ENCODE data around the gene ACBD3.
A peak's percentile ranks its signal among the peaks of the same experiment; 100 is the strongest.

Gene ACBD3

DNA sequence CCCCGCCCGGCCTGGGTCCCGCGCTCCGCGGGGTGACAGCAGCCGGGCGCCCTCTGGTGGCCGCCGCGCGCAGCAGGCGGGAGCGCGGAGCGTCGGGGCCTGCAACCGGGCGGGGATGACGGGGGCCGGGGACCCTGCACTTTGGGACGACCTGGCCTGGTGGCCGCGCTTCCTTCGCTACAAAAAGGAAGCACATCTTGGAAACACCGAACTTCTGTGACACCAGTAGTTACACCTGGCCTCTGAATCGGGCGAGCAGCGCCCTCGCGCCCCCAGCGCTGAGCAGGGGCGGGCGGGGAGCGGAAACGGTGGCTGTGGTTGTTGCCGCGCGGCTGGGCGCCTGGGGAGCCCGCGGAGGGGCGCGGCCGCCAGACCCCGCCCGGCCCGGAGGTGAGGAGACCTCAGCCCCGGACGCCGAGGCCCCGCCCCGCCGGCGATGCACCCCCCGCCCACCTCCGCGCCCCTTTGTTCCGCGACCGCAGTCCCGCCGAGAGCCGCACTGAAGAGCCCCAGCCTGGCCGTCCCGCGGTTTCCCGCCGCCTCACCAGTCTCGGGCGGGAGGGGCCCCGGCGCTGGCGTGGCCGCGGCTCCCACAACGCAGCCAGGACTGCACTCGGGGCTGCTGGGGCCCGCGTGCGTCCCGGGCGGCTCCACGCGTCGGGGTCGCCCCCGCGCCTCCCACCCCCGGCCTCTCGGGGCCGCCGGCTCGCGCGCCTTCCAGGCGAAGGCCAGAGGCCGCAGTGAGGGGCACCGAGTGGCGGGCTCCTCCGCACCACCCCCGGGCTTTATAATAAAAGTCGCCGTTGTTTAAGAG, 64.7 kb downstream of the ACBD3 start:
- peak overlapping the region; percentile 59 for H3K4me3 ChIP-seq (ENCODE audit: low read depth, low read length)
- TF ChIP-seq CTCF (IDR thresholded peaks at IDR 0.05; ENCODE audit: low read depth, low read length), result peak; percentile 37; the same call in 1 of the 2 replicates

- TF ChIP-seq CTCF (IDR thresholded peaks at IDR 0.05; ENCODE audit: low read depth, low read length), result no peak
- H3K4me3 ChIP-seq (ENCODE audit: low read depth, low read length), result peak overlapping the region; percentile 59; the same call in 1 of the 2 replicates
Measured at GRCh38 chr1:226121049-226121586, 65.4 kb downstream of the ACBD3 start.

- no peak for TF ChIP-seq CTCF (IDR thresholded peaks at IDR 0.05; ENCODE audit: low read depth, low read length)
Measured at GRCh38 chr1:226120398-226120797, 66.1 kb downstream of the ACBD3 start.

GRCh38 chr1:226119169-226119568, 67.4 kb downstream of the ACBD3 start:
- H3K4me3 ChIP-seq (ENCODE audit: low read depth, low read length), result no peak overlapping the region
- no peak for TF ChIP-seq CTCF (IDR thresholded peaks at IDR 0.05; ENCODE audit: low read depth, low read length)

More at GRCh38 chr1:226120398-226120797, 66.1 kb downstream of the ACBD3 start:
- H3K4me3 ChIP-seq (ENCODE audit: low read depth, low read length), result no peak overlapping the region

- no peak overlapping the region for H3K4me3 ChIP-seq (ENCODE audit: low read depth, low read length)
- TF ChIP-seq CTCF (IDR thresholded peaks at IDR 0.05; ENCODE audit: low read depth, low read length), result no peak
Measured at GRCh38 chr1:226118357-226118756, 68.2 kb downstream of the ACBD3 start.

- no peak for TF ChIP-seq CTCF (IDR thresholded peaks at IDR 0.05; ENCODE audit: low read depth, low read length)
- H3K4me3 ChIP-seq (ENCODE audit: low read depth, low read length), result no peak overlapping the region
Measured at GRCh38 chr1:226117330-226117729, 69.2 kb downstream of the ACBD3 start.

DNA sequence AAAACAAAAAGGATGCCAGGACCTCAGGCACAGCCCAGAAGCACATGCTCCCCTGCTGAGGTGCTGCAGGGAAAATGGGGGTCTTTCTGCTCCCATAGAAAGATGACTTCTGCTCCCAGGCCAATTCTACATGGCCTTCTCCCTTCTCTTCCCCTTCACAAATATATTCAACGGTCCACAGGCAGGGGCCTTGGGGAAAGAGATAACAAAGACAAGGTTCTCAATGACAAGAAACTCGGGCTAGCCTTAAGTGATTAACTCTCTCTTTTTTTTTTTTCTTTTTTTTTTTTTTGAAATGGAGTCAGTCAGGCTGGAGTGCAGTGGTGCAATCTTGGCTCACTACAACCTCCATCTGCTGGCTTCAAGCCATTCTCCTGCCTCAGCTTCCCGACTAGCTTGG, 69.9 kb downstream of the ACBD3 start:
- no peak for TF ChIP-seq CTCF (IDR thresholded peaks at IDR 0.05; ENCODE audit: low read depth, low read length)
- H3K4me3 ChIP-seq (ENCODE audit: low read depth, low read length), result no peak overlapping the region
